Ishikawa (cell line): Measurements from ENCODE around the gene NAGS.

ENCODE experiments used
- CEBPB ChIP-seq: IDR thresholded peaks from 2 replicates; pipeline ENCODE4 v1.6.1; 2012
- CREB1 ChIP-seq: IDR thresholded peaks from 2 replicates; pipeline ENCODE4 v1.6.1; 2012; ENCODE audit warnings: low read depth
- EGR1 ChIP-seq: IDR thresholded peaks from 2 replicates; pipeline ENCODE4 v1.6.1; 2012
- EP300 ChIP-seq: IDR thresholded peaks from 2 replicates; pipeline ENCODE4 v1.6.1; 2012; ENCODE audit warnings: borderline replicate concordance
- FOXM1 ChIP-seq: IDR thresholded peaks from 2 replicates; pipeline ENCODE4 v1.6.1; 2012; ENCODE audit warnings: low read depth, borderline replicate concordance
- MAX ChIP-seq: IDR thresholded peaks from 2 replicates; pipeline ENCODE4 v1.6.1; 2012
- NFIC ChIP-seq: IDR thresholded peaks from 2 replicates; pipeline ENCODE4 v1.6.1; 2012
- RAD21 ChIP-seq: IDR thresholded peaks from 2 replicates; pipeline ENCODE4 v1.6.1; 2012; ENCODE audit warnings: low read depth
- REST ChIP-seq: IDR thresholded peaks from 2 replicates; pipeline ENCODE4 v1.6.1; 2012; ENCODE audit warnings: low read depth, mild to moderate bottlenecking
- TAF1 ChIP-seq: IDR thresholded peaks from 2 replicates; pipeline ENCODE4 v1.6.1; 2012; ENCODE audit warnings: low read depth, mild to moderate bottlenecking
- TCF12 ChIP-seq: IDR thresholded peaks from 2 replicates; pipeline ENCODE4 v1.6.1; 2012; ENCODE audit warnings: low read depth
- TEAD4 ChIP-seq: IDR thresholded peaks from 2 replicates; pipeline ENCODE4 v1.6.1; 2012
- YY1 ChIP-seq: IDR thresholded peaks from 2 replicates; pipeline ENCODE4 v1.6.1; 2012; ENCODE audit warnings: low read depth
- ZBTB7A ChIP-seq: IDR thresholded peaks from 2 replicates; pipeline ENCODE4 v1.6.1; 2012; ENCODE audit warnings: low read depth
- TF ChIP-seq, protein P1 (sequence below): IDR thresholded peaks from 2 replicates; pipeline ENCODE4 v1.6.1; 2012

NAGS gene

DNA sequence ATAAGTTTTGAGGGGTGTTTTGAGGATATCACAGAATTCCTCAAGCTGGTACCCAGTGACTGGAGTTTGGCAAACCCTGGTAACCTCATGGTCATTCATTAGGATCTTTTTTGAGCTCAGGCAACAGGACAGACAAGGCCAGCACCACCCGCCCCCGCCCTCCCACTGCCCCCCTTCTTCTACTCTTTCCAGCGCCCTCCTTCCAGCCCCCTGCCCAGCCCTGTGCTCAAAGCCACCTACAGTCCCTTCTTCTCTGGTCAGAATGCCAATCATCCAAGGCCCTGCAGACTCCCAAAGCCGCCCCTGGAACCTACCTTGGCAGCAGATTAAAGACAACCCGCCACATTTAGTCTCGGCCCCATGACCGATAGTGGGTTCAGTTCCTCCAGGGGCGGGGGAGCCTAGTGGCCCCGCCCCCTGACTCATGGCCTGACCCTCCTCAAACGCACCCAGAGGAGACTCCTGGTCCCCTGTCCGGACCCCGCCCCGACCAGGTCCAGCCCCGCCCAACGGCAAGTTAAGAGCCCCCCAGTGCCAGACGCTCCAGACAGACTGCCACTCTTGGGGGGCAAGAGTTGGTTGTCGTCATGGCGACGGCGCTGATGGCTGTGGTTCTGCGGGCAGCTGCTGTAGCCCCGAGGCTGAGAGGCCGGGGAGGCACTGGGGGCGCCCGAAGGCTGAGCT, at the start of gene NAGS:
NAGS (plus strand) TSS at position 546 of the 684 bp plus-strand sequence; CDS start at position 588, 42 bp downstream.
- TF ChIP-seq, protein P1, sequence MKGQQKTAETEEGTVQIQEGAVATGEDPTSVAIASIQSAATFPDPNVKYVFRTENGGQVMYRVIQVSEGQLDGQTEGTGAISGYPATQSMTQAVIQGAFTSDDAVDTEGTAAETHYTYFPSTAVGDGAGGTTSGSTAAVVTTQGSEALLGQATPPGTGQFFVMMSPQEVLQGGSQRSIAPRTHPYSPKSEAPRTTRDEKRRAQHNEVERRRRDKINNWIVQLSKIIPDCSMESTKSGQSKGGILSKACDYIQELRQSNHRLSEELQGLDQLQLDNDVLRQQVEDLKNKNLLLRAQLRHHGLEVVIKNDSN, result no peak
- TF ChIP-seq MAX (no peak), YY1 (no peak), NFIC (no peak), TEAD4 (no peak), REST (no peak), RAD21 (no peak), EP300 (no peak), CEBPB (no peak)

DNA sequence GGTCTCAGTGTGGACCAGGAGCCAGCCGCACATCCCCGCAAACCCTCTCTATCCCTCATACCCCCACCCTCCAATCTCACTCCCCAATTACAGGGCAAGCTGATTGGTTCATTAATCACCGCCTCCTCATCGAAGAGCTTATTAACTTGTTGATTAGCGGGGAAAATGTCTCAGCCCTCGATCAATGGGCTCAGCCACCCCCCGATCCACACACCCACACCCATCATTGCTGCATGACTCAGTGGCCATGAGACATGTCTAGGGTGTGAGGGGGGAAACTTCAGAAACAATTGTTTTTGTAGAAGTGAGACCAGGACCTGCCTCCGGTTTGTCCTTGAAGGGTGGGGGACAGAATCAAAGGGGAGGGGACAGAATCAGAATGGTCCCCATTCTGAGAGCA, 48.2 kb upstream of the NAGS start:
- TF ChIP-seq RAD21 (no peak), TEAD4 (no peak), FOXM1 (no peak), MAX (no peak), TCF12 (no peak), CREB1 (no peak), NFIC (no peak), TAF1 (no peak), CEBPB (no peak), EP300 (no peak), ZBTB7A (no peak), YY1 (no peak), REST (no peak)
- TF ChIP-seq, protein P1, result no peak

DNA sequence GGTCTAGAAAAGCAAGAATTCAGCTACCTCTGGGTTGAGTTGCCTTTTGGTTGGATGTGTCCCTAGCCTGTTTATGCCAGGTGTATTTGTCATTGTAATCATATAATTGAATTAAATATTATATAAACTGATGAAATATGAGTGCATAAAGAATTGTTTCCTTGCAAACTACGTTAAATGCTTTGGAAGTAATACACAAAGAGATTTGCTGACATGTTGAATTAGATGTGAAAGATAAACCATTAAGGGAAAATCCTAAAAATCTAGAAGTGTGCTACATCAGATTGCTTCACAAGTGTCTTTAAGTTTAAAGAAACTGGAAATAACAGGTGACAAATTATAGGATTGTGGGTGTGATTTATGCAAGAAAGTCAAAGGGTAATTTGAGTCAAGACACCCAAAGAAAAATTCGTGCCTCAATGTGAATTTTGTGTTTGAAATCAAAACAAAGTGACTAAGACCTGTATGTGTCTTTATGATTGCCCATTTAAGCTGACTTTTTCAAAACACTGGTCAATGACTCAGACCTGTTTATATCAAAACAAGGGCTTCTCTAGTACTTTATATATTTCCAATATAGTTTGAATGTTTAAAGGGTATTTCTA, 45.6 kb upstream of the NAGS start:
- TF ChIP-seq TEAD4, result no peak
- no peak for TF ChIP-seq RAD21
- TF ChIP-seq TCF12, result no peak
- TF ChIP-seq CREB1, result no peak
- no peak for TF ChIP-seq NFIC
- TF ChIP-seq MAX, result no peak
- TF ChIP-seq EP300, result no peak
- no peak for TF ChIP-seq TAF1
- TF ChIP-seq ZBTB7A, result no peak
- no peak for TF ChIP-seq YY1
- TF ChIP-seq EGR1, result no peak
- no peak for TF ChIP-seq REST
- TF ChIP-seq CEBPB, result no peak
- TF ChIP-seq, protein P1, result no peak
- no peak for TF ChIP-seq FOXM1
